Prostate gland (tissue), 2 donors: Measurements from ENCODE around the gene ARMH1. TPM values are rescaled to one million over a fixed set of nuclear protein-coding genes. Genes with fewer than 3 reads are reported as not detected.
"Not testable (repeated sequence)": the region's sequence is repeated elsewhere in the genome, so short reads cannot be mapped to it uniquely, and the experiment has no call there.

Source experiments
- DNase-seq: peaks from one replicate; pipeline ENCODE4 v3.0.0-alpha.2; 2019; ENCODE audit warnings: low spot score
- H3K27ac ChIP-seq, 2 donors: fragments of 200-600 bp; sonication (generic); 2 replicates each; pipeline ENCODE4 v1.5.1; 2017 to 2019
- H3K27me3 ChIP-seq: fragments of 200-600 bp; sonication (generic); replicated peaks from 2 replicates; pipeline ENCODE4 v1.5.1; 2019; ENCODE audit not compliant: insufficient read depth
- H3K36me3 ChIP-seq, 2 donors: fragments of 200-600 bp; sonication (generic); 1 replicate in 1 of 2; 2 replicates in 1 of 2; pipeline versions ENCODE4 v1.5.1 to v1.8.1; 2017 to 2019
- H3K4me1 ChIP-seq: fragments of 200-600 bp; sonication (generic); replicated peaks from 2 replicates; pipeline ENCODE4 v1.5.1; 2019
- H3K4me3 ChIP-seq, 2 donors: fragments of 200-600 bp; sonication (generic); 2 replicates each; pipeline ENCODE4 v1.5.1; 2017 to 2019
- H3K9me3 ChIP-seq: fragments of 200-600 bp; sonication (generic); 2 replicates; pipeline ENCODE4 v1.5.1; 2017
- POLR2A ChIP-seq: fragments of 450-650 bp; IDR thresholded peaks from one replicate; pipeline ENCODE4 v1.6.1; 2016; ENCODE audit warnings: antibody characterized with exemption, mild to moderate bottlenecking
- POLR2AphosphoS5 ChIP-seq: sonication (generic); formaldehyde crosslinking; IDR thresholded peaks from one replicate; pipeline ENCODE4 v1.6.1; 2017; ENCODE audit warnings: antibody characterized with exemption
- WGBS: methylation state at CpG from one replicate; pipeline ENCODE4 v1.1.5; 2018; 5-methylcytosine and 5-hydroxymethylcytosine counted together
- intact Hi-C: fragments of 100-400 bp; cut with DNase I; formaldehyde crosslinking; loops from one replicate; pipeline ENCODE4 v1.14.2; 2022
- total RNA-seq, 2 donors: library from RNA; depleted of rRNA; stranded (reverse); fragments of >200 nt; gene quantifications; one replicate each; pipeline ENCODE4 v1.1.0, GENCODE V29; 2016
- TF ChIP-seq, protein P1 (sequence below), 4 experiments: fragments of 200-600 bp in 2 of 4; fragments of 450-650 bp in 2 of 4; sonication (generic) in 2 of 4; IDR thresholded peaks; 1 replicate in 3 of 4; 2 replicates in 1 of 4; pipeline ENCODE4 v1.5.1; 2016 to 2019; ENCODE audit warnings: antibody characterized with exemption in 4 of 4, mild to moderate bottlenecking in 2 of 4, moderate library complexity in 2 of 4

ARMH1 gene
- total RNA-seq, 2 donors from 2014 or later, result 1.0 to 3.6 TPM

- Histone ChIP-seq H3K9me3 (no peaks in the 10 kb centered on the region), H3K4me3 (no peak overlapping the region), H3K27ac (no peak overlapping the region), H3K27me3 (no peaks in the 10 kb centered on the region), H3K36me3 (no peaks in the 10 kb centered on the region), H3K4me1 (no peaks in the 10 kb centered on the region)
- no peak for DNase-seq
- TF ChIP-seq POLR2A, result no peak
- TF ChIP-seq, protein P1, sequence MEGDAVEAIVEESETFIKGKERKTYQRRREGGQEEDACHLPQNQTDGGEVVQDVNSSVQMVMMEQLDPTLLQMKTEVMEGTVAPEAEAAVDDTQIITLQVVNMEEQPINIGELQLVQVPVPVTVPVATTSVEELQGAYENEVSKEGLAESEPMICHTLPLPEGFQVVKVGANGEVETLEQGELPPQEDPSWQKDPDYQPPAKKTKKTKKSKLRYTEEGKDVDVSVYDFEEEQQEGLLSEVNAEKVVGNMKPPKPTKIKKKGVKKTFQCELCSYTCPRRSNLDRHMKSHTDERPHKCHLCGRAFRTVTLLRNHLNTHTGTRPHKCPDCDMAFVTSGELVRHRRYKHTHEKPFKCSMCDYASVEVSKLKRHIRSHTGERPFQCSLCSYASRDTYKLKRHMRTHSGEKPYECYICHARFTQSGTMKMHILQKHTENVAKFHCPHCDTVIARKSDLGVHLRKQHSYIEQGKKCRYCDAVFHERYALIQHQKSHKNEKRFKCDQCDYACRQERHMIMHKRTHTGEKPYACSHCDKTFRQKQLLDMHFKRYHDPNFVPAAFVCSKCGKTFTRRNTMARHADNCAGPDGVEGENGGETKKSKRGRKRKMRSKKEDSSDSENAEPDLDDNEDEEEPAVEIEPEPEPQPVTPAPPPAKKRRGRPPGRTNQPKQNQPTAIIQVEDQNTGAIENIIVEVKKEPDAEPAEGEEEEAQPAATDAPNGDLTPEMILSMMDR (IDR thresholded peaks at IDR 0.05), result no peak
- TF ChIP-seq POLR2AphosphoS5, result no peak
- WGBS, result 95% methylated on average over 7 of the region's 7 CpGs
- intact Hi-C loops, result no loop called here
These were observed 20.5 kb downstream of the ARMH1 start for GRCh38 chr1:44694863-44695478.

DNA sequence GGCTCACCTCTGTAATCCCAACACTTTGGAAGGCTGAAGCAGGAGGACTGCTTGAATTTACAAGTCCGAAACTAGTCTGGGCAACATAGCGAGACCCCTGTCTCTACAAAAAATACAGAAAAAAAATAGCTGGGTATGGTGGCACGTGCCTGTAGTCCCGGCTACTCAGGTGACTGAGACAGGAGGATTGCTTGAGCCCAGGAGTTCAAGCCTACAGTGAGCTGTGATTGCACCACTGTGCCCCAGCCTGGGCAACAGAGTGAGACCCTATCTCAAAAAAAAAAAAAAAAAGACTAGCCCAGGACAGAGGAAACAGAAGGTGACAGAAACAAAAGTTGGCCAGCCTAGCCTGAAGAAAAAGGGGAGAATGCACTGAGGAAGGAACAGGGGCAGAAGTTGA lies 21.2 kb downstream of the ARMH1 start:
- intact Hi-C loops, result no loop called here
- 92% methylated on average over 4 of the region's 4 CpGs for WGBS
- Histone ChIP-seq H3K27ac (no peak overlapping the region), H3K4me1 (no peaks in the 10 kb centered on the region), H3K36me3 (no peaks in the 10 kb centered on the region), H3K27me3 (no peaks in the 10 kb centered on the region), H3K4me3 (no peak overlapping the region), H3K9me3 (no peaks in the 10 kb centered on the region)
- TF ChIP-seq, protein P1 (IDR thresholded peaks at IDR 0.05), result no peak
- TF ChIP-seq POLR2A (no peak), POLR2AphosphoS5 (no peak)
- DNase-seq, result no peak

GRCh38 chr1:44696101-44696500 lies 21.6 kb downstream of the ARMH1 start:
- DNase-seq, result no peak
- 84% methylated on average over 3 of the region's 3 CpGs for WGBS
- TF ChIP-seq POLR2A (no peak), POLR2AphosphoS5 (no peak)
- TF ChIP-seq, protein P1 (IDR thresholded peaks at IDR 0.05), result no peak
- H3K4me1 ChIP-seq, result no peaks in the 10 kb centered on the region
- H3K4me3 ChIP-seq, result no peak overlapping the region
- no peaks in the 10 kb centered on the region for H3K9me3 ChIP-seq
- intact Hi-C loops, result no loop called here
- H3K36me3 ChIP-seq, result no peaks in the 10 kb centered on the region
- no peaks in the 10 kb centered on the region for H3K27me3 ChIP-seq
- H3K27ac ChIP-seq, result no peak overlapping the region

- intact Hi-C loops, result no loop called here
- Histone ChIP-seq H3K9me3 (no peaks in the 10 kb centered on the region), H3K27me3 (no peaks in the 10 kb centered on the region), H3K4me3 (no peak overlapping the region), H3K36me3 (no peaks in the 10 kb centered on the region), H3K4me1 (no peaks in the 10 kb centered on the region), H3K27ac (no peak overlapping the region)
- WGBS, result 86% methylated on average over 7 of the region's 7 CpGs
- DNase-seq, result no peak
- TF ChIP-seq, protein P1 (IDR thresholded peaks at IDR 0.05), result no peak
These were observed 22.4 kb downstream of the ARMH1 start for GRCh38 chr1:44696789-44697345.

- Histone ChIP-seq H3K4me1 (no peaks in the 10 kb centered on the region), H3K4me3 (no peak overlapping the region), H3K27me3 (no peaks in the 10 kb centered on the region), H3K9me3 (no peaks in the 10 kb centered on the region), H3K27ac (no peak overlapping the region), H3K36me3 (no peaks in the 10 kb centered on the region)
- no peak for DNase-seq
- intact Hi-C loops, result no loop called here
- no peak for TF ChIP-seq POLR2AphosphoS5
- TF ChIP-seq, protein P1 (IDR thresholded peaks at IDR 0.05), result no peak
- no peak for TF ChIP-seq POLR2A
- whole genome bisulfite sequencing, result 98% methylated on average over 3 of the region's 3 CpGs
These were observed 23.6 kb downstream of the ARMH1 start for GRCh38 chr1:44698138-44698537.

- intact Hi-C loops, H3K27me3 ChIP-seq, H3K4me3 ChIP-seq, H3K36me3 ChIP-seq, H3K4me1 ChIP-seq, H3K27ac ChIP-seq, H3K9me3 ChIP-seq, DNase-seq: not testable (repeated sequence)
- WGBS, result 89% methylated on average over 9 of the region's 9 CpGs
These were observed 24.9 kb downstream of the ARMH1 start for GRCh38 chr1:44699375-44699774.
